Stimulated activated CD4-positive, alpha-beta T cell treated with anti-CD3 and anti-CD28 coated beads, Interleukin-12 subunit alpha, Interleukin-12 subunit beta, amount 100 ng/mL, for 48 hours (primary cell): ENCODE results near the gene TBC1D24.

ENCODE experiments used
- DNase-seq, 3 donors: peaks; one replicate each; pipeline ENCODE4 v3.0.0-alpha.2; 2020; ENCODE audit warnings: low read depth in 2 of 3, low spot score in 1 of 3

TBC1D24 gene

GRCh38 chr16:2498531-2499253 is 23.8 kb downstream of the TBC1D24 start:
- no peak for DNase-seq

DNA sequence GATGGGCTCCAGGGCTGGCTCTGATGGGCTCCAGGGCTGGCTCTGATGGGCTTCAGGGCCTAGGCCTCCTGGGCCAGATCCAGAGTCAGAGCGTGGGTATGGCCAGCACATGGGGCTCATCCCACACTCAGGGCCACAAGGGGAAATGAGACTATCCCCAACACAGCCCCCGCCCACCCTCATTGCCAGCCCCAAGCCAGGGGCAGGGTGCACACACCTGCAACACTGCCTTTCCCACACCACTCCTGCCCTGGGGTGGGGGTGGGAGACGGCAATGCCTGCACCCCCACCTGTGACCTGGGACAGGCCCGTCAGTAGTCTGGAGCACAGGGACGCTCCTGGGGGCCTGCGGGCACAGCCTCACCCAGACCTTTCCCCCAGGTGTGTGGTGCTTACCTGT is 24.5 kb downstream of the TBC1D24 start:
- no peak for DNase-seq

DNA sequence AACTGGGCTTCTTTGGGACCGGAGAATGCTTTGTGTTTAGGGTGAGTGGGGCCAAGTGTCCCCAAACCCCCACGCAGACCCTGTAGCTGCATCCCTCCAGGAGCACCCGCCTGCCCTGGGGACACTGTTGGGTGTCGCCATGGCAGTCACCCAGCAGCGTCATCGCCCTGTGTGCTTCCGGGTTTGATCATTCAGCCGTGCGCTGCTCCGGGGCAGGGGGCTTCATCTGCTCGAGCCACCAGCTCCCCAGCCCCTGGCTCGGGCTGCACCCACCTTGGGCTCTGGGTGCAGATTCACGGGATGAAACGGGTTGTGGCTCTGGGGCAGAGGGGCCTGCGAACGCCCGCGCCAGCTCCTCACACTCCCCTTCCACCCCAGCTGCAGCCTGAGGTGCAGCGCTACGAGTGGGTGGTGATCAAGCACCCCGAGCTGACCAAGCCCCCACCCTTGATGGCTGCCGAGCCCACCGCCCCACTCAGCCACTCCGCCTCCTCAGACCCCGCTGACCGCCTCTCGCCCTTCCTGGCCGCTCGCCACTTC is 25.0 kb downstream of the TBC1D24 start:
- no peak for DNase-seq

DNA sequence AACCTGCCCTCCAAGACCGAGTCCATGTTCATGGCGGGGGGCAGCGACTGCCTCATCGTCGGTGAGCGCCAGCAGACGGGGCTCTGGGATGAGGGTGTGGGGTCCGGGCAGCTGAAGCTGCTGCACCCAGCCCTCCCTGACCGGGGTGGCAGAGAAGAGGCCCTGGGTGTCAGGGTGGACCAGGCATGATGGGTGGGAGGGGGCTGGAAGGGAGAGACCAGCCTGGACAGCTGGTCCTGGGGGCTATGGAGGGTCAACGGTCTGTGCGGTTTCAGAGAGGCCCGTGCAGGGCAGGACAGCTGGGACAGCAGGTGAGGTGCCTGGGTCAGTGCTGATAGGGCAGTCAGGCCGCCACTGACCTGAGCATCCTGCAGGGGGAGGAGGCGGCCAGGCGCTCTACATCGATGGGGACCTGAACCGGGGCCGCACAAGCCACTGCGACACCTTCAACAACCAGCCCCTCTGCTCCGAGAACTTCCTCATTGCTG is 25.5 kb downstream of the TBC1D24 start:
- DNase-seq, result no peak

GRCh38 chr16:2500918-2501750 is 26.2 kb downstream of the TBC1D24 start:
- peak; percentile 63 to 84 (median 72) for DNase-seq

DNA sequence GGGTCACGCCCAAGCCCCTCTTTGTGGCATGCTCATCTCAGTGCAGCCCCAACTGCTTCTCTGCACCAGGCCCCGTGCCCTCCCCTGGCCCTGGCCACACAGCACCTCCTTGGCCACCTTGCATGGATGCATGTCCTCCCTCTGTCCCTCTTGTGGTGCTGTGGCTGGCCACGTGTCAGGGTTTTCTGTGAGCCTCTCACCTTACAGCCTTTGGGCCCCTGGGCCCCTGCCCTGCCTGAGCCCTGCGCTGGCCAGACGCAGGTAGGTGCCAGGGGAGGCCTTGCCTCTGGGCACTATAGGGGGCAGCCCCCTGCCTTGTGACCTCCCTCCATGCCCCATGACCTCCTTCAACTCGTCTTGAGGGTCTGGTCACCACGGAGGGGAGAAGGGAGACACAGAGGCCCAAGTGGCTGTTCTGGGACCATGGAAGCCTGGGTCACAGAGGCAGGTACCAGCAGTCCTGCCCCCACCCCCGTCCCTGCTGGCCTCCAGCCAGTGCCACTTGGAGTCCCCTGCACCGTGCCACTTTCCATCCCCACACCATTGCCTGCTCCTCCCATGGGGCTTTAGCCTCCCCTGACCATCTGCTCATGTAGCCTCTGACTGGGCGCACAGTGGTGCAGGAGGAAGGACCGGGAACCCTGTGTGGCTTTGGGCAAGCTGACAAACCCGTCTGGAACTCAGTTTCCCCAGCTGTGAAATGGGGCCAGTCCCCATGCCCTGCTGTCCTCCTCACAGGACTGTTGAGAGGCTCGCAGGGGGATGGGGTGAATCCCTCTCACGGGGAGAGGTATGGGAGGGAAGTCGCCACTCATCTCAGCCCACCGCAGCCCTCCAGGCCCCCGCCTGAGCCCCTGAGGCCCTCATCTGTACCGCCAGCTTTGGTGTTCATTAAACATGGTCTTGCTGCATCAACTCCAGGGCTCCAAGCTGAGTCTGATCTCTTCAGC is 27.3 kb downstream of the TBC1D24 start:
- DNase-seq, result no peak

- no peak for DNase-seq
Observed at GRCh38 chr16:2505695-2506094, 30.8 kb downstream of the TBC1D24 start.

- DNase-seq, result no peak
Observed at GRCh38 chr16:2507052-2507659, 32.2 kb downstream of the TBC1D24 start.

DNA sequence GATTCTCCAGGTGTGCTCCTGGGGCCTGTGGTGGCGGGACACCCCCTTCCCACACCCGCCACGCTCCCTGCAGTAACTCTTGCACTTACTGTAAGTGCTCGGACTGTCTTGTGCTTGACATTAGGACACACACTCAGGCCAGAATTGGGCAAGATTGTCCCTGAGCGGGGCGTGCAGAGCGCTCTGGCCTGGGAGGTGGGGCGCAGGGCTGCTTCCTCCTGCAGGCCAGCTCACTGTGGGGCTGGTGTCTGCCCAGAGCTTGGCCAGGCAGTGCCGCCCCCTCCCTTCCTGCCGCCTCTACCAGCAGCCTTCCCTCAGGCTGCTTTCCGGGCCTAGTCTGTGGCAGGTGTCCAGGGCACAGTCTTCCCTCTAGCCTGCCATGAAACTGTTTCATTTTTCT is 32.7 kb downstream of the TBC1D24 start:
- DNase-seq, result no peak

GRCh38 chr16:2508722-2509400 is 33.9 kb downstream of the TBC1D24 start:
- DNase-seq, result no peak

DNA sequence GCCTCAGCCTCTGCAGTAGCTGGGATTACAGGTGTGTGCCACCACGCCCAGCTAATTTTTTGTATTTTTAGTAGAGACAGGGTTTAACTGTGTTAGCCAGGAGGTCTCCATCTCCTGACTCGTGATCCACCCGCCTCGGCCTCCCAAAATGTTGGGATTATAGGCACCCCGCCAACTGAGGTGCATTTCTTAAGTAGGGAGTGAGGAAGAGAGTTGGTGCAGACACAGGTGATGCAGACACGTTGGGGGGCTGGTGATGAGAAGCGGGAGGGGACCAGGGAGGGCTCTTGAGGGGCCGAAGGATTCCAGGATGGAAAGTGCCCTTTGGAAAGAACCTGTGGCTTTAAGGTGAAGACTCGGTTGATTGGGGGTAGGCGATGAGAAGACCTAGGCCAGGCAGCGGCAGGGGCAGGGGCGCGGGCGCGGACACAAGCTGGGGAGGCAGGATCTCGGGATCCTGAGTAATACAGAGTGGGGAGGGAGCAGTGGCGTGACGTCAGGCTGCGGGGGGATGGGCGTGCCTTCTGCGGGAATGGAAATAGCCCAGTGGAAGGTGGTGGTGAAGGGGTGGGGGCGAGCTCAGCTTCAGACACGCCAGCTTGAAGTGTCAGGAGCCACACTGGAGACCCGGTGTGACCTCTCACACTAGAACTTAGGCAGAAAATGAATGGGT is 36.3 kb downstream of the TBC1D24 start:
- no peak for DNase-seq

DNA sequence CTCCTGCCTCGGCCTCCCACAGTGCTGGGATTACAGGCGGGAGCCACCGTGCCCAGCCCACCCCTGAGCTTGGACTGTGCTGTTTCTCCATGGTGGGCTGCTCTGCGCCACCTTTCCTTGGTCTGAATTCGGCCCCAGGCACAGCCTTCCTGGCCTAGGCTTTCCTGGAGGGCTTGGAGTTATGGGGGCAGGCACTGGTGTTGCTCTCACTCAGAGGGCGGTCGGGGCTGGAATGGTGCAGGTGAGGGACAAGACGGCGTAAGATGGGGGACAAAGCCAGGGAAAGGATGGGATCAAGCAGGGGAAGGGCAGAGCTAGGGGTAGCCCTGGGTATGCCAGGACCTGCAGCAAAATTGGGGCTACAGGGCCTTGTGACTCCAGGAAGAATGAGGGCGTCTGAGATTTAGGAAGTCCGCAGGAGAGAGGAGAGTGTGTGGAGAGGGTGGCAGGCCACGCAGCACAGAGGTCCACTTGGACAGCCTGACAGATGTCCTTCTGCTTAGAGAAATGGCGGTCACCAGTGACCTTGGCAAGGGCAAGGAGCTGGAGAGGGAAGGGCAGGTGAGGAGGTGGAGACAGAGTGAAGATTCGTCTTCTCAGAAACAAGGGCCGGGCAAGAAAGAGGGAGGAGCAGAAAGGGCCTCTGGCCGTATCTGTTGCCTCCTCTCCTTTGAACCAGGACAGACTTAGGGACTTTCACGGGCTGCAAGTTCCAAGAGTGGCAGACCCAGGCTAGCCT is 37.2 kb downstream of the TBC1D24 start:
- no peak for DNase-seq

DNA sequence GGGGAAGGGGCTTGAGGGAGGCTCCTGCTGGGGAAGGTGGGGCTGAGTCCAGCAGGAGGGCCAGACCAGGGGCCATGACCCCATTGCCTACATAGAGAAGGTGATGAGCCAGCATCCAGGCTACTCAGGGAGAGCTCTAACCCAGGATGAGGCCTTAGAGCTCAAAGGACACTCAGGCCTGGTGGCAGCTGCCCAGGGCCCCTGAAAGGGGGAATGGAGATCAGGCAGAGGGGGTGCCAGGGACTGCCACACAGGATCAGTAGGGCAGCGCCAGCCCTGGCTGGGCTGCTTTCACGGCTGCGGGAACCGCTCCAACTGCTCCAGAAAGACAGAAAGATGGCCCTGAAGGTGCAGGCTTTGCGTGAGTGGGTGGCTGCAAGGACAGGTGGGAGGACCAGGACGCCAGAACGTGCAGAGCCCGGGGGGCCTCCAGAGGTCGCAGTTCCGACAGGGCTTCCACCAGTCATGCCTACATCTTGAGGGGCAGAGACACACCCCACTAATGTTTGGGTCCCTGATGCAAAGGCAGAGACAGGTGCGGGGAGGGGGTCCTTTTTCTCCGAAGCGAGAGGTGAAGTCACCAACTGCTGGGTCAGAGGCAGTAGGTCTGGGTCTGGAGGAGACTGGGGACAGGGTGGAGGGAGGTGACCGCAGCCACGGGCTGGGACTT is 37.9 kb downstream of the TBC1D24 start:
- no peak for DNase-seq

DNA sequence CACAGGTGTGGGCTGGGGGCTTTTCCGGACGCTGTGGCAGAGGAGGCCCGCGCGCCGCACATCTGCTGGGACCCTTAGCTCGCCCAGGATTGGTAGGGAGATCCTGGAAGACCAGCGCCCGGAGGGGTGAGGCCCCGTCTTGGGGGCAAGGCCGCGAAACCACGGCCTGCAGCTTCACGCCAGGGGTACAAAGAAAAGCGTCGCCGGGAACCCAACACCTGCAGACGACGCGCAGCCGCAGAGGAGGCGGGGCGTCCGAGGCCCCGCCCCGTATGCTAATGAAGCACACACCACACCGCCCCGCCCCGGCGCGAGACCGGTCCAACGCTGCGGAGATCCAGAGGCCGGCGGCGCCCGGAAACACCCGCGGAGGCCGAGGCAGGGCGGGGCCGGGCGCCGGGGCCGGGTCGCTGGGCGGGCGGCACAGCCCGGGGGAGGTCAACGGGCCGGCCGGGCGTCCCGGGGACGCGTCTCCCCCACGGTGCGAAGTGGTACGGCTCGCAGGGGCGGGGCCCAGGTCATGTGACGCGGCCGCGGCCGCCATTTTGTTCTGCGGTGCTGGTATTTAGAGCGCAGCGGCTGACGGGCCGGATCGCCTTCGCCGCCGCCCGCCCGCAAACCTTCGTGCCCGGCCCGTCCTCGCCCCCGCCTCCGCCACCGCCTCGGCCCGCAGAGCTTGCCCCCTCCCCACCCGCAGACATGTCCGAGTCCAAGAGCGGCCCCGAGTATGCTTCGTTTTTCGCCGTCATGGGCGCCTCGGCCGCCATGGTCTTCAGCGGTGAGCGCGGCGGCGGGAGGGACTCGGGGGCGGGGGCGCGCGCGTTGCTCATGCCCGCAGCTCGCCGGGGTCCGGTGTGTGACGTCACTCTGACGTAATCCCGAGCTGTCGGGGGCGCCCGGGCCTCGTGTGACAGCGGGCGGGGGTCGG is 38.7 kb downstream of the TBC1D24 start, which contains the start of gene ATP6V0C:
ATP6V0C (plus strand) TSS at position 548 of the 928 bp plus-strand sequence; CDS start at position 700, 152 bp downstream.
- DNase-seq, result peak; percentile 78 to 84 (median 80)

DNA sequence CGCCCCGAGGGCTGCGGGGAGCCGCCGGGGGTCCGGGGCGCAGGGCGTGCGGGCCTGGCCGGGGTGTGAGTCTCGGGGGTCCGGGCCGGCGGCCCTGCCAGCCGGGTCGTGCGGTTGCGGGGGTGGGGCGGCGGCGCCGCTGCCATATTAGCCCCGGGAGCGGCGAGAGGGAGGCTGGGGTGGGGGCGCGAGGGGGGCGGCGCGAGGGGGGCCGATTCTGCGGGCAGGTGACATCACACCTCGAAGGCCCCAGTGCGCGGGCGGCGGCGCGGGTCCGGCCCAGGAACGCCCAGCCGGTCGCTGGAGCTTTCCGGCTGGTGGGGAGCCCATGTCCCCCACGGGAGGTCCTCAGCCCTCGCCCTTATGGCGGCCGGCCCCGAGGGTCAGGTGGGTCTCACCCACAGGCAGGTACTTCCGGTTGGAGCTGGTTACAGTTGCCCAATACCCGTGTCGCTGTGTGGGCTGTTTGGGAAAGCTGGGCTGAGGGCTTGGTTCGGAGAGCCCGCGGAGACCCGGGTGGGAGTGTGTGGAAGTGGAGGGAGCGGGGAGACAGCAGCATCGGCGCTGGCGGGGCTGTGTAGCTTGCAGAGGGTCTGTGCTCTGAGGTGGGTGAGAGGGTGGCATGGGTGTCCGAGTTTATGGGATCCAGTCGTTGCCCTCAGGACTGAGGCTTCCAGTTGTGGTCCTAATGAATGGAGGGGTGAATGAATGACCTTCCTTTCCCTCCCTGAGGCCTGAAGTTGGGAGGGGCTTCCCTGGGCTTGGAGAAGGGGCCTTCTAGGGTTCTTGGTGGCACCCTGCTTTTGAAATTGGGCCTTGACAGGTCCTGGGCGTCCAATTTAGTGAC is 39.6 kb downstream of the TBC1D24 start:
- DNase-seq, result no peak
